H7 (cell line): ENCODE data around the gene NOP14. TPM values are rescaled to one million over a fixed set of nuclear protein-coding genes. Genes with fewer than 3 reads are reported as not detected.
"Not testable (repeated sequence)": the region's sequence is repeated elsewhere in the genome, so short reads cannot be mapped to it uniquely, and the experiment has no call there.

Experiments used
- DNase-seq: peaks from one replicate; pipeline ENCODE4 v3.0.0; 2012
- H3K27me3 ChIP-seq: 2 replicates; pipeline ENCODE4 v1.6.0; 2011; ENCODE audit warnings: mild to moderate bottlenecking, low read length; ENCODE audit not compliant: control insufficient read depth, insufficient read depth
- H3K36me3 ChIP-seq: replicated peaks from 2 replicates; pipeline ENCODE4 v1.5.1; 2011; ENCODE audit warnings: low read length; ENCODE audit not compliant: control insufficient read depth, insufficient read depth
- H3K4me3 ChIP-seq: 2 replicates; pipeline ENCODE4 v1.5.1; 2011; ENCODE audit warnings: low read depth, mild to moderate bottlenecking, control low read depth, low read length, moderate library complexity; ENCODE audit not compliant: insufficient read depth
- total RNA-seq: library from RNA; depleted of rRNA; stranded (reverse); fragments of >200 nt; shearing (Covaris generic); gene quantifications from 2 replicates; pipeline ENCODE4 v1.2.3, GENCODE V29; 2014

Gene NOP14
- total RNA-seq, 1 experiment from 2014 or later, result 17.3 TPM

DNA sequence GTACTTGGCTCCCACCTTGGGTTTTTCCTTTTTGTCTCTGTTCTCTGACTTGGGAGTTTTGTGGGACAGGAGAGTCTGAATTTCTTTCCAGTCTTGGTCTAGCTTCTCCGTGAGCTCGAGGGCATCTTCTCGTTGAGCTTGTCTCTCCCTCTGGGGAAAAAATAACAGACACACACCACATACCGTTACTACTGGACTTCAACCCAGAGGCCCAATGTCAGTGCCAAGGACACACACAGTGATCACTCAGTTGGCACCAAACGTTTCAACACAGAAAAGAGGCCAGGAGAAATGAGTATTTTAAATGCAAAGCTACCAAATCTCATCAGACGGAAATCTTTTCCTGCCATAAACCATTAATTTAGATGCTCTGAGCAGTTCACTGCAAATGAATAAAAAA, 9.7 kb downstream of the NOP14 start:
- no peak for DNase-seq
- Histone ChIP-seq H3K4me3 (no peak overlapping the region), H3K36me3 (peaks cover 54% of the 10 kb centered on the region)

DNA sequence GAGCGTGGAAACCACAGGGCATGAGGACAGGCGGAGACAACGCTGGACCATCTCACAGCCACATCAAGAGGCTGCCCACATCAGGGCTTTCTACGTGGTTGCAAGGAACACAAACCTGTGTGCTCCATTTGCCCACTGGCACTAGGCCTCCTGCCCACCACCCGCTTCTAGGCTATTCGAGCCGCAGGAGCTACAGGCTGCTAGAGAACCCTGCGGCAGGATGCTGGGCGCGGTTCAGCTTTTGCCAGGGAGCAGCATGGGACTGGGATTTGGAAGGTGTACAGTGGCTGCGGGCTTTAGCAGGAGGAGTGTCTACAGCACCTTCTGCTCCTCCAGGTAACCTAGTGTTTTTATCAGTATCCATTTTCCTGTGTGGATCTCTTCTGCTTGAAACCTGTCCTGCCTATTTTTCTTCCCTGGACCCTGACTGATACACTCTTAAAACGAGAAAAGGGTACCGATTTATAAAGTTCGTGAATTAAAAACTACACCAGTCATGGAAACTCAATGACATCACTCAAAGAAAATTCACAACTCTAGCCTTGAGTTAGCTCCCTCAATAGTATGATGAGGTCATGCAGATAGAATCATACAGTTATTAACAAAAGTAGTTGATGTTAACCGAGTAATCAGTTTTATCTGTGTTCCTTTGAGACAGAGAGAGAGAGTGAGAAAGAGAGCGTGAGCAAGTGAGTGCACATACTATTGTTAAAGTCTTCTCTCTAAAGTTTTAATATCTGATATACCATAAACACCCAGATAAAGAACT, 12.8 kb downstream of the NOP14 start:
- Histone ChIP-seq H3K4me3 (no peak overlapping the region), H3K36me3 (peaks cover 61% of the 10 kb centered on the region), H3K27me3 (no peaks in the 10 kb centered on the region)
- DNase-seq, result no peak

More for the DNA sequence above, 9.7 kb downstream of the NOP14 start:
- H3K27me3 ChIP-seq, result no peaks in the 10 kb centered on the region

DNA sequence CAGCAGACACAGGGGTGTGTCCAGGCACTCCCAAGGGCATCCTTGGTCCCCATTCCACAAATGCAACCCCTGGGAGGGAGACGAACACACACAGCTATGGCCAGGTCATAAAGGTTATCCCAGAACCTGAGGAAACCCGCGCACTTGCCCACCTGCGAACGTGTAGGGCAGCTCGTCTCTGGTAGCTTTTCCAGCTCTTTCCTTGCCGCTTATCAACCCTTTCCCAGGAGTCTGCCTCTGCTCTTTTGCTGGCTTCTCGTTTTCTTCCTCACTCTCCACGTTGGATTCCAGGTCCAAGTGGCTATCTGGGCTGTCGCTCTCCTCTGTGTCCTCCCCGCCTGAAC, 13.5 kb downstream of the NOP14 start:
- H3K36me3 ChIP-seq, result peaks cover 62% of the 10 kb centered on the region
- no peaks in the 10 kb centered on the region for H3K27me3 ChIP-seq
- no peak for DNase-seq
- no peak overlapping the region for H3K4me3 ChIP-seq

- DNase-seq, result peak; percentile 61
- Histone ChIP-seq H3K27me3 (no peaks in the 10 kb centered on the region), H3K4me3 (no peak overlapping the region), H3K36me3 (peaks cover 59% of the 10 kb centered on the region)
Measured at GRCh38 chr4:2948895-2949781, 14.1 kb downstream of the NOP14 start.

- Histone ChIP-seq H3K36me3 (peaks cover 55% of the 10 kb centered on the region), H3K4me3 (no peak overlapping the region), H3K27me3 (no peaks in the 10 kb centered on the region)
- DNase-seq, result no peak
Measured at GRCh38 chr4:2947926-2948325, 15.3 kb downstream of the NOP14 start.

- Histone ChIP-seq H3K4me3 (no peak overlapping the region), H3K36me3 (peaks cover 54% of the 10 kb centered on the region), H3K27me3 (no peaks in the 10 kb centered on the region)
- DNase-seq, result peak; percentile 21
Measured at GRCh38 chr4:2946812-2947600, 16.2 kb downstream of the NOP14 start.

GRCh38 chr4:2945619-2946604, 17.3 kb downstream of the NOP14 start:
- DNase-seq, H3K4me3 ChIP-seq, H3K27me3 ChIP-seq: not testable (repeated sequence)
- H3K36me3 ChIP-seq, result peaks cover 51% of the 10 kb centered on the region

DNA sequence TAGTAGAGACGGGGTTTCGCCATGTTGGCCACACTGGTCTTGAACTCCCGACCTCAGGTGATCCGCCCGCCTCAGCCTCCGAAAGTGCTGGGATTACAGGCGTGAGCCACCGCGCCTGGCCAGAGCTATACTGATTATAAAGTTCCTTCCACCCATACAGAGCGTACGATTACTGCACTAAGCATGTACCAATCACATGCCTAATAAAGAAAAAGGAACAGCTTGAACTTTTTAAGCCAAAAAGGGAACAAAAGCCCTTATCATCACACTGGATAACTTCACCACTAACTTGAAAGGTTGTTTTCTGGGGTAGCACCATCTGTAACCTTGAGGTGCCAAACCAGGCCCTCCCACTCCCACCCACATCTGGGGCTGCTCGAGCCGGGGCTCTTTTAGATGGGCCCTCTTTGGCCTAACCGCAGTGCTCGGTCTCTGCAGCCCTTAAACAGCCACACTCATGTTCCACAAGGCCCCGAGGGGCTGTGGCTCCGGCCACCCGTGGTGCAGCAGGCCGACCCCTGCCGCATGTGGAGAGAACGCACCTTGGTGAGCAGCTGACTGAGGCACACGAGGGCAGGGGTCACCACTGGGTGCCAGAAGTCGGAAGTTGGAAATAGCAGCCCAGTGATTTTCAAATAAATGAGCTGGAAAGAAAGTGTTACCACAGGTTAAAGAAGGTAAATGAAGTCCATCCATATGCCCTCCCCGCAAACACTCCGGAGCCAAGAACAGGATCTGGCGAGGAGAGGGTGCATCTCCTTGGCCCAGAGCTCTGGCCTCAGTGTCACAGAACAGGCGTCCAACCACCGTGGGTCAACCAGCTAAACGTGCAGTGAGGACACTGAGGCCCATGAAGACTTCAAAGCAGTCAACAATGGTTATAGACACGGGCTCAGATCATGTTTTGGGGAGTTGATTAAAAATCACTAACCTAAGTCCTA, 18.4 kb downstream of the NOP14 start:
- Histone ChIP-seq H3K4me3 (no peak overlapping the region), H3K27me3 (no peaks in the 10 kb centered on the region), H3K36me3 (peaks cover 53% of the 10 kb centered on the region)
- peak; percentile 28 for DNase-seq

DNA sequence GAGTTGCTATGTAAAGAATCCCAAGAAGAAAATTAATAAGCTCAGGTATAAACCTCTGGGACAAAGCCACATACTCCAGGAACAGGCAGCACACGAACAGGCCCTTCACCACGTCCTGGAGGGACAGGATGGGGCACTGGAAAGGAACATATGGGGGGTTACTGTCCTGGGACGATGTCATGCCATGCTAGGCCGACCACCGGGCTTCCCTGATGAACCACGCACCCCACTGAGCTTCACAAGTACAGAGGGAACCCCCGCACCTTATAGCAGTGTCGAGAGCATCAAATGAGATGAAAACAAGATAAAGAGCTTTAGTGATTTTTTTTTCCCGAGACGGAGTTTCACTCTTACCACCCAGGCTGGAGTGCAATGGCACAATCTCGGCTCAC, 19.1 kb downstream of the NOP14 start:
- DNase-seq, result peak; percentile 29
- Histone ChIP-seq H3K4me3 (no peak overlapping the region), H3K36me3 (peaks cover 55% of the 10 kb centered on the region), H3K27me3 (no peaks in the 10 kb centered on the region)

DNA sequence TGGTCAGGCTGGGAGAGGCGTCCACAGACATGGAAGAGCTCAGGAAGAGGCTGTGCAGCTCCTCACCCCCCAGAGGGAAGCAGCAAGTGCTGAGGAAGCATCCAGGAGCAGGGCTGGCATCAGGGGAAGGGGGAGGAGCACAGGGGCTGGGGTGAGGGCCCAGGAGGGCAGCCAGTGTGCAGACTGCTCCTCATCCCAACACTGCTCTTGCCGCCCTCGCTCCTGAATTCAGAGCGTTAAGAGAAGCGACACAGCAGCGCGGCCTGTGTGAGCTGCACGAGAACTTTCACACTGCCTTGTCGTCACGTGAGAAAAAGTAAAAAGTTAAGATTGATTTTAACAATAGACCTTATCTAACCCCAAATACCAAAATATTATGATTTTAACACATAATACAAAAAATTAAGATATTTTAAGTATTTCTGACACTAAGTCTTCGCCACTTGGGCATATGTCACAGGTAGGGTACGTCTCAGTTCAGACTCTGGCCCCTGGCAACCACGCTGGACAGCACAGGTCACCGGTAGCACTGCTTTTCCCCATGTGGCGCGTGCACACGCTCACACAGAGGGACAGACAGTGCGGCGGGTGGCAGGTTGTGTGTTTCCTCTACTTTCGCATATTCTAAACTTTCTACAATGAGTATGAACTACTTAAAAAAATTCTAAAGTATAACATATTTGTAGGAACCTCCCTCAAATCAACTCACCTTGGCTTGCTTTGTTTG, 19.7 kb downstream of the NOP14 start:
- peak; percentile 40 for DNase-seq
- Histone ChIP-seq H3K27me3 (no peaks in the 10 kb centered on the region), H3K36me3 (peaks cover 56% of the 10 kb centered on the region)

DNA sequence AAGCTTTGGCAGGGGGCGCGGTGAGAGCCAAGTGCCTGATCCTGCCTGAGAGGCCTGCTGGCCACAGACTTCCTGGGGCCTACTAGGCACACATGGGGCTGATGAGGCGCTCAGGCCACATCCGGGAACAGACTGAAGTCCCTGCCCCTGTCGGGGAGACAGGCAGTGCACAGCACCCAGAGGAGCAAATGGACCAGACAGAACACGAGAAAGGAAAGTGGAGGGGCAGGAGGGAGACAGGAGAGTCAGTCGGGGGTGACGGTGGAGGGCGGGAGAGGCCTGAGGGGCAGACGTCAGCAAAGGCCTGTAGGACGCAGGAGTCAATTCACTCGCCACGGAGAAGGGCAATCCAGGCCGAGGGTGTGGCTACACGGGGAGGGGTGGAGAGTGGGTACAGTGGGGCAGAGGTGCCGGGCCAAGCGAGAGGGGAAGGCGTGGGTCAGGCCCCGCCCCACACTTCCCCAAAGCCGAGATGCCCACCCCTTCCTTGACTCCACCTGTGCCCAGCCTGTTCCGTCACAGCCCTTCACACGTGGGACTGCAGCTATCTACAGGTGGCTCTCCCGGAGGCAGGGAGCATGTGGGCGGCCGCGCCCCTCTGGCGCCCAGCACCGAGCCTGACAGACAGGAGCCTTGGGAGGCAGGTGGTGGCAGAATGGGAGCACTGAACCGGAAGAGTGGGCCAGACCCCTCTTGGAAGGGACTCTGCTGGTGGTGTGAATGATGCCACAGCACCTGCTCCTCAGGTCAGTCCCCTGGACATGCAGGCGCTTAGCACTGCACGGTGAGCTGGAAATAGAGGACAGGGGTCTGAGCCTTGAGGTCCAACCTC, 20.5 kb downstream of the NOP14 start:
- DNase-seq, result peak; percentile 59
- Histone ChIP-seq H3K4me3 (no peak overlapping the region), H3K27me3 (no peaks in the 10 kb centered on the region), H3K36me3 (peaks cover 53% of the 10 kb centered on the region)

More for the DNA sequence above, 19.7 kb downstream of the NOP14 start:
- no peak overlapping the region for H3K4me3 ChIP-seq
